GM12878 (cell line): Measurements from ENCODE around the gene ABCG5. TPM values are rescaled to one million over a fixed set of nuclear protein-coding genes. Genes with fewer than 3 reads are reported as not detected.

Experiments used
- IRF5 ChIP-seq: fragments of 450-650 bp; IDR thresholded peaks from 2 replicates; pipeline ENCODE4 v1.6.1; 2017; ENCODE audit warnings: borderline replicate concordance
- YY1 ChIP-seq: IDR thresholded peaks from 2 replicates; pipeline ENCODE4 v1.6.1; 2011; ENCODE audit warnings: low read depth, mild to moderate bottlenecking, low read length
- polyA plus RNA-seq, 11 experiments: library from polyadenylated mRNA; depleted of rRNA in 4 of 11; unstranded in 6 of 11; stranded (reverse) in 5 of 11; fragments of >200 nt; fragmentation: Nextera tagmentation in 4 of 11; fragmentation: Illumina TruSeq in 1 of 11; extraction: Ambion mirVana in 4 of 11; extraction: Trizol in 1 of 11; gene quantifications; 1 replicate in 1 of 11; 2 replicates in 10 of 11; pipeline versions ENCODE4 v1.2.1 to v1.2.3, GENCODE V29; 2011 to 2016; ENCODE audit warnings: inconsistent platforms in 2 of 11, missing spikeins in 2 of 11, low read depth in 1 of 11
- total RNA-seq, 4 experiments: library from RNA; depleted of rRNA in 3 of 4; stranded (reverse); fragments of >200 nt in 3 of 4; fragmentation: Illumina TruSeq in 1 of 4; extraction: Trizol in 1 of 4; gene quantifications; 2 replicates each; pipeline versions ENCODE4 v1.2.1 to v1.2.3, GENCODE V29; 2013 to 2021
- TF ChIP-seq, protein P1 (sequence below): IDR thresholded peaks from 2 replicates; pipeline ENCODE4 v1.6.1; 2012; ENCODE audit warnings: mild to moderate bottlenecking, low read depth, low read length
- TF ChIP-seq, protein P2 (sequence below): IDR thresholded peaks from 2 replicates; pipeline ENCODE4 v1.6.1; 2011; ENCODE audit warnings: low read depth, mild to moderate bottlenecking, low read length, moderate library complexity, borderline replicate concordance; ENCODE audit errors: extremely low read depth

The ABCG5 gene
- total and polyA plus RNA-seq, 10 of the 15 experiments (the other 5 are each of a cell fraction or from before 2014, with no cell fraction given), result not detected

DNA sequence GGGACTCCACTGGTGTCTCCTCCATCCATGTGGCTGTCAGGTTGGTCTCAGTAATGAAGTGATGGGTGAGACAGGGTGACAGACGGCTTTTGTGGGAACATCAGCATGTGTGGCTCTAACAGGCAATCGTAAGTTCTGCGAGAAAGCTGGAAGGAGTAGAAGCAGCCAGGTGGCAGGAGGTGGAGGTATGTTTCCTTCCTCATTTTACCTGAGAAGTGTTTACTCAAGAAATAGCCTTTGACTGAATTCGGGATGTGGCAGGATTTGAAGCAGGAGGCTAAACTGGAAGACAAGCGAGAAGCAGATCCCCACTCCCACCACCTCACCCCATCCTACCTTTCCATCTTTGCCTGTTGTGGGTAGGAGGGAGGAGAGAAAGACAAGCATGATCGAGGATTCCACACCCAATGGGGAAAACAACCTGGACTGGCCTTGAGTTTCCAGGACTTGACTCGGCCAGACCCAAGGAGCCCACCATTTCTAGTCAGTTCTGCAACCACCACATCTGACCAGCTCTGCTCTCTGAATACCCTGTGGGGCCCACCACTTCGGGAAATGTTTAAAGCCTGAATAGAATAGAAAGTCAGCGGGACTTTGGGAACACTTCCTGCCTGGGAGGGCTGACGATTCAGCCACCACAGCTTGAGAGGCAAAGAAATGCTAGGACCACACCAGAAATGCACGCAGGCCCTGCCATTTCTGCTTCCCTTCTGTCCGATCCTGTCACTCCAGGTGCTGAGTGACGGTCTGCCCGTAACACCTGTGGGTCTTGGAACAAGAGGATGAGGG lies 1.3 kb upstream of the ABCG5 start (continued):
- no peak for TF ChIP-seq IRF5
- TF ChIP-seq, protein P1, sequence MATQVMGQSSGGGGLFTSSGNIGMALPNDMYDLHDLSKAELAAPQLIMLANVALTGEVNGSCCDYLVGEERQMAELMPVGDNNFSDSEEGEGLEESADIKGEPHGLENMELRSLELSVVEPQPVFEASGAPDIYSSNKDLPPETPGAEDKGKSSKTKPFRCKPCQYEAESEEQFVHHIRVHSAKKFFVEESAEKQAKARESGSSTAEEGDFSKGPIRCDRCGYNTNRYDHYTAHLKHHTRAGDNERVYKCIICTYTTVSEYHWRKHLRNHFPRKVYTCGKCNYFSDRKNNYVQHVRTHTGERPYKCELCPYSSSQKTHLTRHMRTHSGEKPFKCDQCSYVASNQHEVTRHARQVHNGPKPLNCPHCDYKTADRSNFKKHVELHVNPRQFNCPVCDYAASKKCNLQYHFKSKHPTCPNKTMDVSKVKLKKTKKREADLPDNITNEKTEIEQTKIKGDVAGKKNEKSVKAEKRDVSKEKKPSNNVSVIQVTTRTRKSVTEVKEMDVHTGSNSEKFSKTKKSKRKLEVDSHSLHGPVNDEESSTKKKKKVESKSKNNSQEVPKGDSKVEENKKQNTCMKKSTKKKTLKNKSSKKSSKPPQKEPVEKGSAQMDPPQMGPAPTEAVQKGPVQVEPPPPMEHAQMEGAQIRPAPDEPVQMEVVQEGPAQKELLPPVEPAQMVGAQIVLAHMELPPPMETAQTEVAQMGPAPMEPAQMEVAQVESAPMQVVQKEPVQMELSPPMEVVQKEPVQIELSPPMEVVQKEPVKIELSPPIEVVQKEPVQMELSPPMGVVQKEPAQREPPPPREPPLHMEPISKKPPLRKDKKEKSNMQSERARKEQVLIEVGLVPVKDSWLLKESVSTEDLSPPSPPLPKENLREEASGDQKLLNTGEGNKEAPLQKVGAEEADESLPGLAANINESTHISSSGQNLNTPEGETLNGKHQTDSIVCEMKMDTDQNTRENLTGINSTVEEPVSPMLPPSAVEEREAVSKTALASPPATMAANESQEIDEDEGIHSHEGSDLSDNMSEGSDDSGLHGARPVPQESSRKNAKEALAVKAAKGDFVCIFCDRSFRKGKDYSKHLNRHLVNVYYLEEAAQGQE, result no peak
- no peak for TF ChIP-seq YY1
- TF ChIP-seq, protein P2, sequence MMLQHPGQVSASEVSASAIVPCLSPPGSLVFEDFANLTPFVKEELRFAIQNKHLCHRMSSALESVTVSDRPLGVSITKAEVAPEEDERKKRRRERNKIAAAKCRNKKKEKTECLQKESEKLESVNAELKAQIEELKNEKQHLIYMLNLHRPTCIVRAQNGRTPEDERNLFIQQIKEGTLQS, result no peak
